NCI-H2029 treated with DMSO at 0.1 percent for 48 hours (cell line): Measurements from ENCODE around the gene CKAP2L.
"Not testable (repeated sequence)": the region's sequence is repeated elsewhere in the genome, so short reads cannot be mapped to it uniquely, and the experiment has no call there.

Experiments used
- DNase-seq: peaks from one replicate; lab custom pipeline; 2025; lab: John Stamatoyannopoulos, UW

CKAP2L gene

DNA sequence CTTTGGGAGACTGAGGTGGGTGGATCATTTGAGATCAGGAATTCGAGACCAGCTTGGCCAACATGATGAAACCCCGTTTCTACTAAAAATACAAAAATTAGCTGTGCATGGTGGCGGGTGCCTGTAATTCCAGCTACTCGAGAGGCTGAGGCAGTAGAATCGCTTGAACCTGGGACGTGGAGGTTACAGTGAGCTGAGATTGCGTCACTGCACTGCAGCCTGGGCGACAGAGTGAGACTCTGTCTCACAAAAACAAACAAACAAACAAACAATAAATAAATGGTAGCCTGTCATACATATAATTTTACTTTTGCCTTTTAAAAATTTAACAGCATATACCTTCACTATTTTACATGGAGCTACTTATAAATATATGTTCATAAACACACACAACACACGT lies 57.5 kb downstream of the CKAP2L start:
- DNase-seq = not testable (repeated sequence)

DNA sequence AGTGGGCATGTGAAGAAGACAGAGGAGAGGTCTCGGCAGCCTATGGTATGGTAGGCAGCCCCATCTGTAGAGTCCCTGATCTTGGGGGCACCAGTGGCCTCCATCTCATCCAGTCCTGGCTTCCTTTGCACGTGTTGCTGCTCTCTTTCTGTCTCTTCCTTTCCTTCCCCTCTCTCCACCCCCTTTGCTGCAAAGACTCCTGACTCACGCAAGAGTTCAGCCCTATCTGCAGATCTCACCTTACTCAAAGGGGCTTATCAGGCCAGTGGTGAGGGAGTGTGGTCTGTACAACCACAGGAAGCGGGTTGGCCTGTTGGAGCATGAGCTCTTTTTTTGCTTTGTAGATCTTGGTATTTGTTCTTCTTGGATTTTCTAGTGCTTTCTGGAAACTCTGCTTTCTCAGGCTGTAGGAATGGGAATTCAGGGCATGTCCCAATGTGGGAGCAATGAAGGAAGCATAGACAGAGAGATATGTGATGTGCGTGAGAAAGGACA lies 58.2 kb downstream of the CKAP2L start:
- DNase-seq = no peak

DNA sequence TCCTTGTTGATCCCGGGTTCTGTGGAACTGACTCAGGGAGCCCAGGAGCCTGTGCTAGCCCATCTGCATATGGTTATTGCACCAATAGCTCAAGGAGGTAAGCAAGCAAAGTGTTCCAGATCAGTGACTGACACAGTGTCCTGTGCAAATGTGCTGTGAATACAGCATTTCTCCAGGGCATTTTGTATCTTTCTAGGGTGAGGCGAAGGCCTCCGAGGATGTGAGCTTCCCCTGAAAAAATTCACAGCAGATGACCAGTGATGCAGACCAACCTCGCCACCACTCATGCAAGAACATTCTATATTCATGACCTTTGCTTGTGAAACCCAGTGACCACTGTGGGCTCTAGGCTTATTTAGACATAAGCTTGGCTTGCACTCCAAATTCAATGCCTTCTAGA lies 58.8 kb downstream of the CKAP2L start:
- DNase-seq = no peak

DNA sequence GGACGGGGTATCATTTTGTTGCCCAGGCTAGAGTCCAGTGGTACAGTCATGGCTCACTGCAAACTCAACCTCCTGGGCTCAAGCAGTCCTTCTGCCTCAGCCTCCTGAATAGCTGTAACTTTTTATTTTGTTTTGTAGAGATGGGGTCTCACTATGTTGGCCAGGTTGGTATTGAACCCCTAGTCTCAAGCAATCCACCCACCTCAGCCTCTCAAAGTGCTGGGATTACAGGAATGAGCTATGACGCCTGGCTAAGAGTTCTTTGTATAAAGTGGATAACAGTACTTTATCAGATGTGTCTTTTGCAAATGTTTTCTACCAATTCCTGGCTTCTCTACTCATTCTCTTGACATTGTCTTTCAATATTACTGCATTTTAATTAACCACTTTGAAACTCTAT lies 60.7 kb downstream of the CKAP2L start:
- no peak for DNase-seq

DNA sequence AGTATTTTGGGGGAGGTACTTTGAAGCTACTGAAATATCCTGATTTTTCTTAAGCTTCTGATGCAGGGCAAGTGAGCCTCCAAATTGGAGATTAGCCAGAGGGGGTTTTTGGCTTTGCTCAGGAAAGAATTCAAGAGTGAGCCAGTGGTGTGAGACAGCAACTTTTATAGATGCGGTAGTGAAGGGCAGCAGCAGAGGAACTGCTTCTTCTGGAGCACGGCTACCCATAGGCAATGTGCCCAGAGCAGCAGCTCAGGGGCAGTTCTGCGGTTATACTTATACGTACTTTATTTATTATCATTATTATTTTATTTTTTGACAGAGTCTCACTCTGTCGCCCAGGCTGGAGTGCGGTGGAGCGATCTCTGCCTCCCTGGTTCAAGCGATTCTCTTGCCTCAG lies 63.4 kb downstream of the CKAP2L start:
- no peak for DNase-seq

DNA sequence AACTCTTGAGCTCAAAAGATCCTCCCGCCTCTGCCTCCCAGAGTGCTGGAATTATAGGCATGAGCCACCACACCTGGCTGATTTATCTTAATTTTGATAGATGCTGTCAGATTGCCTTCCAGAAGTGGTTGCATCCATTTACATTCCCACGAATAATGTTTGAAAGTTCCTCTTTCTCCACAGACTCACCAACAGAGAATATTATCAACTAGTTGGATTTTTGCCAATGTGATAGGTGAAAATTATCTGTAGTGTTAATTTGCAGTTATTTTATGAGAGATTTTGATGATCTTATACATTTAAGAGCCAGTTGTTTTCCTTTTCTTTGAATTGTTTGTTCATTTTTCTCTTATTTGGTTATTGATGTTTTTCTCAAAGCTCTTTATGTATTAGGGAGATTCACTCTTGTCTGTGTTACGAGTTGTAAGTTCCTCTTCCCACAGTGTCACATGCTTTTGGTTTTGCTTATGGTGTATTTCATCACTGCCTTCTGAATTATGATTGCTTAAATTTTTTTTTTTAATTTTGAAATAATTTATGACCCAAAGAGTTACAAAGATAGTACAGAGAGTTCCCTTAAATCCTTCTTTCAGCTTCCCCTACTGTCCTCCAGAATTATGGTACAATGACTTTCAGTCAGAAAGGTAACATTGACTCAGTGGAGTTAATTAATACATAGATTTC lies 64.3 kb downstream of the CKAP2L start:
- DNase-seq = no peak

DNA sequence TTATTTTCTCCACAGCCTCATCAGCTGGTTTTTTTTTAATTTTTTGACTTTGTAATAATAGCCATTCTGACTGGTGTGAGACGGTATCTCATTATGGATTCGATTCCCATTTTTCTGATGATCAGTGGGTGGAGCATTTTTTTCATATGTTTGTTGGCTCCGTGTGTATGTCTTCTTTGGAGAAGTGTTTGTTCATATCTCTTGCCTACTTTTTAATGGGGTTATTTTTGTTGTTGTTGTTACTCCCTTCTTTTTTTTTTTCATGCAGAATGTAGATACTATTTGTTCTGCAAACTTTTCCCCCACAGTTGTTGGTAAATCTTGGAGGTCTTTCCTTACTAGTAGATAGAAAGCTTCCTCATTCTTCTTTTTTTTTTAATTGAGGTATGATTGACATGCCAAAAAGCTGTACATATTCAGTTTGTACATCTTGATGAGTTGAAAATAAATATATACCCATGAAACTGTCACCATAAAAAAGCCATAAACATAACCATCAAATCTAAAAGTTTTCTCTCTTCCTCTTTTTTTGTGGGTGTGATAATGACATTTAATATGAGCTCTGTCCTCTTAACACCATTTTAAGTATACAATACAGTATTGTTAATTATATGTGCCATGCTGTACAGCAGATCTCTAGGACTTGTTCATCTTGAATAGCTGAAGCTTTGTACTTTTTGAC lies 65.4 kb downstream of the CKAP2L start:
- DNase-seq = no peak

DNA sequence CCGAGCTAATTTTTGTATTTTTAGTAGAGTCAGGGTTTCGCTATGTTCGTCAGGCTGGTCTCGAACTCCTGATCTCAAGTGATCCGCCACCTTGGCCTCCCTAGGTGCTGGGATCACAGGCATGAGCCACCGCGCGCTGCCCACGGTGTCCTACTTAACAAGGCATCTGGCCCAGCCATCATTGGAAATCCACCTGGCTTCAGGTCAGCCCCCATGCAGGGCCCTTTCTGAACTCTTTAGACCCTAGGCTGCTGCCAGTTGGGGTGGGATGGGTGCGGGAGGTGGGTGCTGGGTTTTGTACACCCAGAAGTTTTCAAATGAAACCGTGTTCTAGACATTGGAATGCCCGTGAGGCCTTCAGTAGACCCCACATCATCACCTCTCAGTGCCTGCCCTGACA lies 70.2 kb downstream of the CKAP2L start:
- no peak for DNase-seq

DNA sequence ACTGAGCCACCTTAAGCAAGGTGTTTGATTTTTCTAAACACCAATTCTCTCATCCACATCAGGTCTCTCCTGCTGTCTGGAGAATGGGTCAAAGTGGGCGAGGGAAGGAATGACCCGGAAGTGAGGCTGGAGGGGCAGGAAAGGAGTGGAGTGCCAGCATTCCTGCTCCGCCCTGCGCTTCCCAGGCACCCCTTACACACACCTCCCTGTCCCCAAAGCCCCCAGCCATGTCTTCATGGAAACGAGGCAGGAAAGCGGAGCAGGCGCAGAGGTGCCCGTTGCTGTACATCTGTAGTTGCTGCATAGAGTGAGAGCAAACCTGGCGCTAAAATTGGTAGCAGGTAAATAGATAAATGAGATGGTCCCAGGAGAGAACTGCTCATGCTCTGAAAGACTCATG lies 70.8 kb downstream of the CKAP2L start:
- DNase-seq = no peak

DNA sequence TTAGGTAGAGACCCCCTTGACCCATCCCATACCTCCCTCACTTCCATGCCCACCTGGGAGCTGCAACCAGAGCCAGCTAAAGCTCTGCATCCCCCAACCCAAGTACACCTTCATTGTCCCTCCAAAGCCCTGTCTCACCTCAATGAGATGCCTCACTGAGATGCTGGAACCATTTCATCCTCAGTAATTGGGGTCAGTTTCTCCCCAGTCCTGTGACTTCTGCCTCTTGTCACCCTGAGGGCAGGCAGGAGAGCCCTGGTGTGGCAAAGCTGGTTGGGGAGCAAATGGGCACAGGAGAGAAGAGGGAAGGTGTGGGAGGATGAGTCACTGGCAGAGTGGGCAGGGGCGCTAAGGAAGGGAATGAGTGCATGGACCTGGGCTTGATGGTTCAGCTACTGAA lies 71.5 kb downstream of the CKAP2L start:
- DNase-seq = no peak

DNA sequence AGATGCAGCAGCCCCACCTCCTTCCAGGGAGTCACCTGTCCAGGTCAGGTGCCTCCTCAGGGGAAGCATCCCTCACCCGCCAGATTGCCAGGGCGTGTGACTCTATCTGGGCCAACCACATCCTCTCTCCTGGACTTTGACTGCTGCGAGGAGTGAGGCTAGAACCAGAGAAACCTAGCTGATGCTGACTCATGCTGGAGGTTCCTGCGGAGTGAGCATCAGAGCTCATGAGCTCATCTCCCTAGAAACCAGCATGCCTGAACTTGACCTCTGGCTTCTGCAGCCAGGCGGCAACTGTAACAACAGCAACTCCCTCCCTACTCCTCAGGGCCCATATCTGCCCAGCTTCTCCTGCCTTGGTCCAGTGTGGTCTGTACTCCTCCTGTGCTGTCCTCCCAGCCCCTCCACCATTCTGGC lies 71.9 kb downstream of the CKAP2L start:
- no peak for DNase-seq

DNA sequence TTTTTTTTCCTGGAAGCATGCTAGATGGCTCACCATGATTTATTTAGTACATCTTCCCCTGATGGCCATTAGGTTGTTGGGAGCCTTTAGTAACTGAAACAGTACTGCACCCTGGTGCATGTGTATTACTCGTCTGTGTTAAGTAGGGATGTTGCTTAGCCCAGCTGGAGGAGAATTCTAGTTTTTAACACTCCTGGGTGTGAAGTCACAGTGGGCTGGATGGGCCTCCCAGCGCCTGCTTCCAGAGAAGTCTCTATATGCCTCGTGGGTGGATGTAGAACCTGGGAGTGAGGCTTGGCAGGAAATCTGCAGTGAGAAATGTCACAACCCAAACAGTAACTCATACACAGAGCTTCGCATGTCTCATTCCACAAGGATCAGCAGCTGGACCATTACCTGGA lies 72.5 kb downstream of the CKAP2L start:
- DNase-seq = no peak

DNA sequence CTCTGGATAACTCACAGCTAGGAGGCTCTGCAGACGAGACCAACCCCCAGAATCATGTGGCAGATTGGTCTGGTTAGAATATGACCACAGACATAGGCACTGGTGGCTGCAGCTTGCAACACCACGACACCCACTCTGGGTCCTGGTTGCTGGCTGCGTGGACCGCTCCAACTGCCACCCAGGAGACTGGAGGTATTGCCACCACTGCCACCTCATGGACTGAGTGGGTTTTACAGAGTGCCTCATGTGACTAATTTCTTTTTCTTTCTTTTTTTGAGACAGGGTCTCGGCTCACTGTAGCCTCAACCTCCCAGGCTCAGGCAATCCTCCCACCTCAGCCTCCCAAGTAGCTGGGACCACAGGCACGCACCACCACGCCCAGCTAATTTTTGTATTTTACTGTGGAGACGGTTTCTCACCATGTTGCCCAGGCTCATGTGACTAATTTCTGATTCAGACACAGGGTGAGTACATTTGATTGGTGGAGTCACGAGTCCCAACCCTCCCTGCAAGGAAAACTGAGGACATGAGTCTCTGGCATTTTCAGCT lies 73.5 kb downstream of the CKAP2L start:
- DNase-seq = peak; percentile 5

DNA sequence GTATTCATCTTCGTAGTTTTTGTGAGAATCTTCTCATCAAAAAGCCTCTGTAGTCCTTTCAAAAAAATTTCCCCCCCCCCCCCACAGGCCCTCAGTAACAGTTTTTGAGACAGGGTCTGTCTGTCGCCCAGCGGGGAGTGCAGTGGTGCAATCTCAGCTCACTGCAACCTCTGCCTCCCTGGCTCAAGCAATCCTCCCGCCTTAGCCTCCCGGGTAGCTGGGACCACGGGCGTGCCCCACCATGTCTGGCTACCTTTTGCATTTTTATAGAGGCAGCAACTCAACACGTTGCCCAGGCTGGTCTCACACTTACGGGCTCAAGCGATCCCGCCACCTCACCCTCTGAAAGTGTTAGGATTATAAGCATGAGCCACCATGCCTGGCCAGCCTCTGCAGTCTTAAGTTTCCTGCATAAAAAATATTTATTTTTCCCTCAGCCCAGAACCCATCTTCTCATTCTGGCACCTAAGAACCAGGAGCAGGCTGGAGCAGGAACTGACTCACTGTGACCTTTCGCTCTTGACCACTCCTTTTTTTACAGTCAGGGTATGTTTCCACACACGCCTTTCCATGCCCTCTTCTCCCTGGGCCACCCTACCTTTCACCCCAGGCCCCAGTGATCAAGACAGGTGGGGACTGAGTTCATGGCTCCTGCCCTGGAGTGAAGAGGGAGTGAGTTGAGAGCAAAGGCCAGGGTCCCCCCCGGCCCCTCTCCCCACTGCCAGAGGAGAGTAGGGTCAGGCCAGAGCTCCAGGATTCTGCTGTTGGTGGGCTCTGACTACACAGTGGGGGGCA lies 76.1 kb downstream of the CKAP2L start:
- no peak for DNase-seq

DNA sequence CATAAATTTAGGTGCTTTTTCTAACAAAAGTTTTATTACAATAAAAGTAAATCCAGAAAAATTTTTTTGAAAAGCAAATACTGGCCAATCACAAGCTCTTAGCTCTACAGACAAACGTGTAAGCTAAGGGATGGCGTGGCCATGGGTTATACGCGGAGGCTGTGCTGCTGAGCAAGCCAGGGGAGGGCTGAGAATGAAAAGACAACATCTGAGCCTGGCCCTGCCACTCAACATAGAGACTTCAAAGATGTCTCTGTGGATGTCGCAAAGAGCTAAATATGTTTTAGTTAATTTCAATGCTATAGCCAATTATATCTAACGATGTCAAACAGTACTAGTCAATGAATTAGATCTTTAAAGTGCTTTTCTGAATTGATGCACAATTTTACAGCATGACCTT lies 76.9 kb downstream of the CKAP2L start:
- DNase-seq = no peak
